Stimulated activated CD8-positive, alpha-beta memory T cell treated with anti-CD3 and anti-CD28 coated beads, Interleukin-15, amount 100 ng/mL, for 1 hour (primary cell): Measurements from ENCODE around the gene MRGPRX4.

Experiments
- DNase-seq: peaks from one replicate; pipeline ENCODE4 v3.0.0-alpha.2; 2020; ENCODE audit warnings: low read depth

The MRGPRX4 gene

GRCh38 chr11:18221274-18221876, 48.7 kb downstream of the MRGPRX4 start:
- no peak for DNase-seq

- no peak for DNase-seq
These were observed 50.3 kb downstream of the MRGPRX4 start for GRCh38 chr11:18222814-18223421.
